Measurements from ENCODE around the gene OR1E2. TPM values are rescaled to one million over a fixed set of nuclear protein-coding genes. Genes with fewer than 3 reads are reported as not detected.
"Not testable (repeated sequence)": the region's sequence is repeated elsewhere in the genome, so short reads cannot be mapped to it uniquely, and the experiment has no call there.

OR1E2 gene
- total RNA-seq, 1 donor from 2014 or later, result not detected

- no peaks in the 10 kb centered on the region for H3K4me1 Mint-ChIP-seq
- H3K27me3 Mint-ChIP-seq (ENCODE audit: low read depth), result peaks cover 30% of the 10 kb centered on the region
- H3K36me3 Mint-ChIP-seq (ENCODE audit: low read depth), result peaks cover 6% of the 10 kb centered on the region
- TF ChIP-seq, protein P1, sequence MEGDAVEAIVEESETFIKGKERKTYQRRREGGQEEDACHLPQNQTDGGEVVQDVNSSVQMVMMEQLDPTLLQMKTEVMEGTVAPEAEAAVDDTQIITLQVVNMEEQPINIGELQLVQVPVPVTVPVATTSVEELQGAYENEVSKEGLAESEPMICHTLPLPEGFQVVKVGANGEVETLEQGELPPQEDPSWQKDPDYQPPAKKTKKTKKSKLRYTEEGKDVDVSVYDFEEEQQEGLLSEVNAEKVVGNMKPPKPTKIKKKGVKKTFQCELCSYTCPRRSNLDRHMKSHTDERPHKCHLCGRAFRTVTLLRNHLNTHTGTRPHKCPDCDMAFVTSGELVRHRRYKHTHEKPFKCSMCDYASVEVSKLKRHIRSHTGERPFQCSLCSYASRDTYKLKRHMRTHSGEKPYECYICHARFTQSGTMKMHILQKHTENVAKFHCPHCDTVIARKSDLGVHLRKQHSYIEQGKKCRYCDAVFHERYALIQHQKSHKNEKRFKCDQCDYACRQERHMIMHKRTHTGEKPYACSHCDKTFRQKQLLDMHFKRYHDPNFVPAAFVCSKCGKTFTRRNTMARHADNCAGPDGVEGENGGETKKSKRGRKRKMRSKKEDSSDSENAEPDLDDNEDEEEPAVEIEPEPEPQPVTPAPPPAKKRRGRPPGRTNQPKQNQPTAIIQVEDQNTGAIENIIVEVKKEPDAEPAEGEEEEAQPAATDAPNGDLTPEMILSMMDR (conservative IDR thresholded peaks at IDR 0.05), result no peak
- H3K4me3 Mint-ChIP-seq, result no peak within 1 kb of the TSS
- no peak within 1 kb of the TSS for H3K27ac Mint-ChIP-seq (ENCODE audit: unreplicated experiment)
- no peak for DNase-seq (ENCODE audit: low read depth, low spot score)
- H3K9me3 Mint-ChIP-seq, result peaks cover 18% of the 10 kb centered on the region
These were observed 22.6 kb downstream of the OR1E2 start, which contains the start of gene OR3A3 for GRCh38 chr17:3411070-3411469. Gene OR3A3, plus strand, starts transcription at chr17:3411370.

GRCh38 chr17:3403856-3404255, 29.8 kb downstream of the OR1E2 start:
- H3K27ac Mint-ChIP-seq (ENCODE audit: unreplicated experiment); H3K4me1 Mint-ChIP-seq; H3K4me3 Mint-ChIP-seq; DNase-seq (ENCODE audit: low read depth, low spot score); H3K36me3 Mint-ChIP-seq (ENCODE audit: low read depth): not testable (repeated sequence)
- H3K9me3 Mint-ChIP-seq, result peaks cover 16% of the 10 kb centered on the region
- H3K27me3 Mint-ChIP-seq (ENCODE audit: low read depth), result peaks cover 52% of the 10 kb centered on the region

GRCh38 chr17:3401786-3402185, 31.9 kb downstream of the OR1E2 start:
- Mint-ChIP-seq H3K36me3 (ENCODE audit: low read depth) (no peaks in the 10 kb centered on the region), H3K27ac (ENCODE audit: unreplicated experiment) (no peak overlapping the region), H3K9me3 (peaks cover 5% of the 10 kb centered on the region), H3K27me3 (ENCODE audit: low read depth) (peaks cover 49% of the 10 kb centered on the region), H3K4me3 (no peak overlapping the region), H3K4me1 (no peaks in the 10 kb centered on the region)
- TF ChIP-seq, protein P1 (conservative IDR thresholded peaks at IDR 0.05), result no peak
- DNase-seq (ENCODE audit: low read depth, low spot score), result no peak

DNA sequence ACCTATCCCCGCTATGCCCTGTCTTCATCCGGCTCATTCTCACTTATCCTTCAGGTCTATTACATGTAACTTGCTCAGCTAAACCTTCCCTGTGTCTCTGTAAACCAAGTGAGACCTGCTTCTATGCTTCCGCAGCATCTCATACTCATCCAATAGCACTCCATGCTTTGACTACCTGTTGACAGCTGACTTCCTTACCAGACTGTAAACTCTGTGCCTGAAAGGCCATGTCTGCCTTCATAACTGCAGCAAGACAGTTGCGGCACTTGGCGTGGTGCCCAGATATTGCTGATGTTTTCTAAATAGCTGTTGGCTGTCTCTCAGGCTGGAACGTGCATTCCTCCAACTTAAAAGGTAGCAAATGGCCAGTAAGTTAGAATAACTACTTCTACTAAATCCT, 33.6 kb downstream of the OR1E2 start:
- no peaks in the 10 kb centered on the region for H3K36me3 Mint-ChIP-seq (ENCODE audit: low read depth)
- H3K27me3 Mint-ChIP-seq (ENCODE audit: low read depth), result peaks cover 49% of the 10 kb centered on the region
- DNase-seq (ENCODE audit: low read depth, low spot score), result no peak
- no peaks in the 10 kb centered on the region for H3K4me1 Mint-ChIP-seq
- H3K9me3 Mint-ChIP-seq, result peaks cover 3% of the 10 kb centered on the region
- H3K4me3 Mint-ChIP-seq, result no peak overlapping the region
- TF ChIP-seq, protein P1 (conservative IDR thresholded peaks at IDR 0.05), result no peak
- H3K27ac Mint-ChIP-seq (ENCODE audit: unreplicated experiment), result no peak overlapping the region

- H3K4me3 Mint-ChIP-seq, result no peak within 1 kb of the TSS
- H3K9me3 Mint-ChIP-seq, result peaks cover 6% of the 10 kb centered on the region
- TF ChIP-seq, protein P1 (conservative IDR thresholded peaks at IDR 0.05), result no peak
- H3K27ac Mint-ChIP-seq (ENCODE audit: unreplicated experiment), result no peak within 1 kb of the TSS
- H3K27me3 Mint-ChIP-seq (ENCODE audit: low read depth), result peaks cover 46% of the 10 kb centered on the region
- DNase-seq (ENCODE audit: low read depth, low spot score), result no peak
- no peaks in the 10 kb centered on the region for H3K4me1 Mint-ChIP-seq
- no peaks in the 10 kb centered on the region for H3K36me3 Mint-ChIP-seq (ENCODE audit: low read depth)
These were observed 35.3 kb downstream of the OR1E2 start, which contains the start of gene OR1E1 for GRCh38 chr17:3398310-3398709. Gene OR1E1, minus strand, starts transcription at chr17:3398410. Its CDS starts 0 bp downstream, at chr17:3398410.

- DNase-seq (ENCODE audit: low read depth, low spot score), result peak; percentile 5
- H3K9me3 Mint-ChIP-seq; H3K36me3 Mint-ChIP-seq (ENCODE audit: low read depth); H3K27ac Mint-ChIP-seq (ENCODE audit: unreplicated experiment); H3K4me3 Mint-ChIP-seq; H3K4me1 Mint-ChIP-seq: not testable (repeated sequence)
- H3K27me3 Mint-ChIP-seq (ENCODE audit: low read depth), result peaks cover 40% of the 10 kb centered on the region
These were observed 35.8 kb downstream of the OR1E2 start for GRCh38 chr17:3397801-3398200.

- no peak for DNase-seq (ENCODE audit: low read depth, low spot score)
- Mint-ChIP-seq H3K9me3 (peaks cover 8% of the 10 kb centered on the region), H3K27ac (ENCODE audit: unreplicated experiment) (no peak overlapping the region), H3K27me3 (ENCODE audit: low read depth) (peaks cover 12% of the 10 kb centered on the region), H3K4me1 (no peaks in the 10 kb centered on the region), H3K36me3 (ENCODE audit: low read depth) (no peaks in the 10 kb centered on the region), H3K4me3 (no peak overlapping the region)
- TF ChIP-seq, protein P1 (conservative IDR thresholded peaks at IDR 0.05), result no peak
These were observed 43.9 kb downstream of the OR1E2 start for GRCh38 chr17:3389791-3390190.

Measured in neural crest cell (in vitro differentiated cells).